CD4-positive, CD25-positive, alpha-beta regulatory T cell (primary cell): Measurements from ENCODE around the gene SMARCC1. TPM values are rescaled to one million over a fixed set of nuclear protein-coding genes. Genes with fewer than 3 reads are reported as not detected.

ENCODE experiments used
- ATAC-seq, 2 donors: fragments of 150-1000 bp; cut with Tn5 transposase; one replicate each; pipeline ENCODE4 v1.10.0; 2021; ENCODE audit warnings: low read depth in 2 of 2, moderate number of reproducible peaks in 2 of 2, moderate library complexity in 1 of 2
- DNase-seq, 3 donors: peaks; one replicate each; pipeline versions ENCODE4 v3.0.0 to v3.0.0-alpha.2; 2012 to 2022; ENCODE audit warnings: mixed read lengths in 1 of 3
- H3K27ac ChIP-seq: one replicate; pipeline ENCODE4 v1.7.0; 2013; ENCODE audit warnings: mild to moderate bottlenecking, low read length; ENCODE audit not compliant: insufficient read depth, poor library complexity, severe bottlenecking
- H3K27me3 ChIP-seq: one replicate; pipeline ENCODE4 v1.7.0; 2013; ENCODE audit warnings: low read length; ENCODE audit not compliant: control insufficient read depth, insufficient read depth
- H3K36me3 ChIP-seq: one replicate; pipeline ENCODE4 v1.7.0; 2013; ENCODE audit warnings: mild to moderate bottlenecking, low read length, moderate library complexity; ENCODE audit not compliant: control insufficient read depth, insufficient read depth
- H3K4me1 ChIP-seq: 2 replicates; pipeline ENCODE4 v1.7.0; 2013; ENCODE audit warnings: mild to moderate bottlenecking, low read length; ENCODE audit not compliant: insufficient read depth, control insufficient read depth, poor library complexity, severe bottlenecking
- H3K4me3 ChIP-seq: one replicate; pipeline ENCODE4 v1.7.0; 2013; ENCODE audit warnings: low read depth, mild to moderate bottlenecking, low read length, moderate library complexity
- H3K9me3 ChIP-seq, 2 experiments: 1 replicate in 1 of 2; 2 replicates in 1 of 2; pipeline ENCODE4 v1.7.0; 2013; ENCODE audit warnings: low read length in 2 of 2, mild to moderate bottlenecking in 1 of 2, moderate library complexity in 1 of 2; ENCODE audit not compliant: control insufficient read depth in 2 of 2
- H3K27ac Mint-ChIP-seq, 3 donors: one replicate each; pipeline ENCODE4 v1.8.0; 2020 to 2022; ENCODE audit warnings: mild to moderate bottlenecking in 3 of 3, mixed read lengths in 3 of 3, moderate library complexity in 2 of 3
- H3K27me3 Mint-ChIP-seq: one replicate; pipeline ENCODE4 v1.8.0; 2022; ENCODE audit warnings: mild to moderate bottlenecking, mixed read lengths
- H3K36me3 Mint-ChIP-seq: one replicate; pipeline ENCODE4 v1.8.0; 2020; ENCODE audit warnings: mixed read lengths
- H3K4me1 Mint-ChIP-seq, 4 donors: one replicate each; pipeline ENCODE4 v1.8.0; 2020 to 2022; ENCODE audit warnings: mixed read lengths in 4 of 4, mild to moderate bottlenecking in 1 of 4
- H3K4me3 Mint-ChIP-seq, 4 donors: one replicate each; pipeline ENCODE4 v1.8.0; 2020 to 2022; ENCODE audit warnings: mild to moderate bottlenecking in 4 of 4, mixed read lengths in 4 of 4, moderate library complexity in 3 of 4
- H3K9me3 Mint-ChIP-seq, 7 donors: one replicate each; pipeline ENCODE4 v1.8.0; 2020 to 2022; ENCODE audit warnings: mixed read lengths in 7 of 7, mild to moderate bottlenecking in 3 of 7, moderate library complexity in 2 of 7
- polyA plus RNA-seq, 4 donors: library from polyadenylated mRNA; unstranded; fragments of 300-500 nt; fragmentation: Illumina TruSeq; gene quantifications; one replicate each; pipeline ENCODE4 v1.2.3, GENCODE V29; 2021
- total RNA-seq: library from RNA; stranded (reverse); gene quantifications from one replicate; pipeline ENCODE4 v1.2.3, GENCODE V29; 2022

Gene SMARCC1
- total and polyA plus RNA-seq, 5 donors from 2014 or later = 53.2 to 132 (median 56.7) TPM

DNA sequence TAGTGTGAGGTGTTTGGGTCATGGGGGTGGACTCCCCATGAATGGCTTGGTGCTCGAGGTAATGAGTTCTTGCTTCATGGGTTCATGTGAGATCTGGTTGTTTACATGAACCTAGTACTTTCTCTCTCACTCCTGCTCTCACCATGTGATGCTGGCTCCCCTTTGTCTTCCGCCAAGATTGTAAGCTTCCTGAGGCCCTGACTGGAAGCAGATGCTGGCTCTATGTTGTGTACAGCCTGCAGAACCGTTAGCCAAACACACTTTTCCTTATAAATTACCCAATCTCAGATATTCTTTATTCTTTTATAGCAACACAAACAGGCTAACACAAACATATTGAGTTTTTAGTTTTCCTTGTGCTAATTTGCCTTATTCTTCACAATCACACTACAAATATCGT is 199.9 kb downstream of the SMARCC1 start:
- no peak for DNase-seq
- Histone ChIP-seq H3K27ac (no peak overlapping the region), H3K36me3 (peaks cover 13% of the 10 kb centered on the region), H3K4me1 (peaks cover 14% of the 10 kb centered on the region), H3K9me3 (no peaks in the 10 kb centered on the region), H3K4me3 (no peak overlapping the region), H3K27me3 (peaks cover 9% of the 10 kb centered on the region)
- Mint-ChIP-seq H3K27me3 (peaks cover 25% of the 10 kb centered on the region), H3K4me1 (peaks cover 0 to 3% (median 0%) of the 10 kb centered on the region in 4 donors), H3K36me3 (peaks cover 11% of the 10 kb centered on the region), H3K9me3 (peaks cover 0 to 1% (median 0%) of the 10 kb centered on the region in 7 donors), H3K4me3 (peak overlapping the region in 1 of 4 donors; percentile 22), H3K27ac (peak overlapping the region in 1 of 3 donors; percentile 47)
- ATAC-seq = no peak

DNA sequence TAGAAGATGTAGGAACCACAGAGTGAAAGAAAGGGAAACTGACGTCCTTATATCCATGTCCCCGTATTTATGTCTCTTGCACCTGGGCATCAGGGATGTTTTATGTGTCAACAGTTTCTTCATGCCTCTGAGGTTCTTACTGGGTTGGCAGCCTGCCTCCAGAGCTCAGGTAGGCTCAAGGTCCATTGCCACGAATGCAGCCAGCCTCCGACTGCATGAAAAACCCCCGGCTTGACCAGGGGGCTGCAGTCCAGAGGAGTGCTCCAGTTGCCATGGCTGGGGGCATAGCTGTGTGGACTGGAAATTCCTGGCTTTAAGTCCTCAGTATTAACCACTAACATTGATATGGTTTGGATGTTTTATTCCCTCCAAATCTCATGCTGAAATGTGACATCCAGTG is 200.3 kb downstream of the SMARCC1 start:
- DNase-seq (no peak), ATAC-seq (no peak)
- H3K4me1 ChIP-seq = peaks cover 14% of the 10 kb centered on the region
- peaks cover 9% of the 10 kb centered on the region for H3K36me3 ChIP-seq
- Mint-ChIP-seq H3K4me1 (peaks cover 0 to 3% (median 0%) of the 10 kb centered on the region in 4 donors), H3K36me3 (peaks cover 11% of the 10 kb centered on the region), H3K27me3 (peaks cover 29% of the 10 kb centered on the region), H3K9me3 (peaks cover 0 to 1% (median 0%) of the 10 kb centered on the region in 7 donors), H3K27ac (no peak overlapping the region), H3K4me3 (peak overlapping the region in 1 of 4 donors; percentile 28)
- no peaks in the 10 kb centered on the region for H3K9me3 ChIP-seq
- peaks cover 12% of the 10 kb centered on the region for H3K27me3 ChIP-seq
- no peak overlapping the region for H3K4me3 ChIP-seq
- no peak overlapping the region for H3K27ac ChIP-seq

DNA sequence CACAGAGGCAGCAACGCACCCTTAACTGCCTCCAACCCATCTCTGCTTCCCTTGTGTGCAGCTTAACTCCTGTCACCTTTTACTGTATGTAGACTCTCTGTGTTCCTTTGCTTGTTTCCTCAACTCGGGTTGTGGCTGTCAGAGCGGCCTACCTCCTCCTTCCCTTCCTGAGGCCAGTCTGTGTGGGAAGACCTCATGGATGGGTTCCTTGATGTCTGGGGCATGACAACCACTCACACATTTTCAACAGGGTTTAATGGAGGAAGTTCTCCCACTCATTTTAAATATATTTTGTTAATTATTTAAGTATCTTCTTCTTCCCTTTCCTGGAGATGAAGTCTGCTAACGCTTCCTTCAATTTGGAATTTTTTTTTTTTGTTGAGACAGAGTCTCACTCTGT is 201.2 kb downstream of the SMARCC1 start:
- H3K4me1 Mint-ChIP-seq = peaks cover 0 to 5% (median 1%) of the 10 kb centered on the region in 4 donors
- Histone ChIP-seq H3K4me3 (no peak overlapping the region), H3K27me3 (peaks cover 12% of the 10 kb centered on the region), H3K27ac (no peak overlapping the region), H3K9me3 (no peaks in the 10 kb centered on the region), H3K4me1 (peaks cover 14% of the 10 kb centered on the region), H3K36me3 (peaks cover 4% of the 10 kb centered on the region)
- H3K27ac Mint-ChIP-seq = peak overlapping the region in 2 of 3 donors; percentile 46 to 74
- peak overlapping the region in 3 of 4 donors; percentile 72 to 79 (median 77) for H3K4me3 Mint-ChIP-seq
- no peak for DNase-seq
- peaks cover 5% of the 10 kb centered on the region for H3K36me3 Mint-ChIP-seq
- no peak for ATAC-seq
- peaks cover 32% of the 10 kb centered on the region for H3K27me3 Mint-ChIP-seq
- peaks cover 0 to 1% (median 0%) of the 10 kb centered on the region in 7 donors for H3K9me3 Mint-ChIP-seq

DNA sequence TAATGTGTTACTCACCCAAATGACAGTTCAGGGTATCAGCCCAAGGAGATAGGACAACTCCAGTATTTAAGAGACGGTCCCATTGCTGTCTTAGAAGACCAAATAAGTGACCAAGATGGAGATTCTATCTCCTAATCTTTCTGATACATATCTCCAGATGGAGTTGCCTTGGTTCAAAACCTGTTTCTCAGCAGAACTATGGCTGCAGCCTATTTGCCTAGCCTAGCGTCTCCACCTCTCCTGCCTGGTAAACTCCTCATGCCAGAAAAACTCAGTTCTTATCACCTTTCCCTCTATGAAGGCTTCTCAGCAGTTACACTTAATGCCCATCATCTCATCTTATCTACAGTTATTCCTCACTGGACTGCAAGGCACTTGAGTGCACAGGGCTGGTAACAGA is 201.8 kb downstream of the SMARCC1 start:
- no peak for ATAC-seq
- Mint-ChIP-seq H3K4me3 (peak overlapping the region; percentile 72 to 79 (median 78)), H3K27me3 (peaks cover 35% of the 10 kb centered on the region), H3K27ac (no peak overlapping the region), H3K36me3 (no peaks in the 10 kb centered on the region), H3K9me3 (peaks cover 0 to 1% (median 0%) of the 10 kb centered on the region in 7 donors), H3K4me1 (peaks cover 0 to 7% (median 2%) of the 10 kb centered on the region in 4 donors)
- no peaks in the 10 kb centered on the region for H3K9me3 ChIP-seq
- no peak overlapping the region for H3K4me3 ChIP-seq
- no peak overlapping the region for H3K27ac ChIP-seq
- DNase-seq = no peak
- H3K4me1 ChIP-seq = peaks cover 14% of the 10 kb centered on the region
- H3K27me3 ChIP-seq = peaks cover 12% of the 10 kb centered on the region
- H3K36me3 ChIP-seq = no peaks in the 10 kb centered on the region

DNA sequence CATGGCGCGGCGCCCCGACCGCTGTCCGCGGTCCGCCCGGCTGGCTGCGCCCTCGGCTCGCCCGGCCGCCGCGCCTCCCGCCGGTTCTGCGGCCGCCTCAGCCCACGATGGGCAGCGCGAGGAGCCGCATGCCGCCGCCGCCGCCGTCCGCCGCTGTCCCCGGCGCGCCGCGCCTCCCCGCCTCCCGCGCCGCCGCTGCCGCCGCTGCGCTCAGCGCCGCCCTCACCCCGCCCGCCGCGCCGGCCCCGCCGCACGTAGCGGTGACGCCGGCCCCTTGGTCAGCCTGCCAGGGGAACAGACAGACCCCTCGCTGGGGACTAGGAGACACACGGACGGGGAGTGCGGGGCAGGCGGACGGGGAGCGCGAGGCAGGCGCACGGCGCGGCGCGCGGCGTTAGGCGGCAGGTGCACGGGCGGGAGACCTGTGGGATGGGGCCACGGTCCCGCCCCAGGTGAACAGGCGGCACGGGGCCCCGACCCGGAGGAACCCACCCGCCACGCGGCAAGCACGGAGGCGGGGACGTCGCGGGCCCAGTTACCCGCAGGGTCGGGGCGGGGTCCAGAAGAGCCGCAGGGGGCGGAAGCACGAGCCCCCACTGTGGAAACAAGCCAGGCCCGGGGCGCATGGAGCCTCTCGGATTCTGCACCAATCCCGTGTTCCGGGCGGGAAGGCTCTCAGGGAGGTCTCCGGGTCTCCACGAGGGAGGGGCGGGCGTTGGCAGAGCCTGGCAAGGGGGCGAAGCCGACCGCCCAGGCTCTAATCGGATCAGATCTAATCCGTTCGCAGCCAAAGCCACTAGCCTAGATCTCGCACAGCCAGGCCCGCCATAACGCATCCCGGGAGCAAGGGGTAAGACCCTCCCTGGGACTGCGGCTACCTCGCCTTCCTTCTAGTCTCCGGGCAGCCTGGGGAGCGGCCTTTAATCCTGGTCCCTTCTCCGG is 202.7 kb downstream of the SMARCC1 start, which contains the start of gene CSPG5:
TSS of gene CSPG5 (minus strand) at position 175 of the 942 bp plus-strand sequence. CDS start at position 3, 172 bp downstream.
- no peak within 1 kb of the TSS for H3K27ac Mint-ChIP-seq
- H3K27me3 Mint-ChIP-seq = peaks cover 44% of the 10 kb centered on the region
- H3K4me3 Mint-ChIP-seq = peak within 1 kb of the TSS; percentile 72 to 79 (median 78)

DNA sequence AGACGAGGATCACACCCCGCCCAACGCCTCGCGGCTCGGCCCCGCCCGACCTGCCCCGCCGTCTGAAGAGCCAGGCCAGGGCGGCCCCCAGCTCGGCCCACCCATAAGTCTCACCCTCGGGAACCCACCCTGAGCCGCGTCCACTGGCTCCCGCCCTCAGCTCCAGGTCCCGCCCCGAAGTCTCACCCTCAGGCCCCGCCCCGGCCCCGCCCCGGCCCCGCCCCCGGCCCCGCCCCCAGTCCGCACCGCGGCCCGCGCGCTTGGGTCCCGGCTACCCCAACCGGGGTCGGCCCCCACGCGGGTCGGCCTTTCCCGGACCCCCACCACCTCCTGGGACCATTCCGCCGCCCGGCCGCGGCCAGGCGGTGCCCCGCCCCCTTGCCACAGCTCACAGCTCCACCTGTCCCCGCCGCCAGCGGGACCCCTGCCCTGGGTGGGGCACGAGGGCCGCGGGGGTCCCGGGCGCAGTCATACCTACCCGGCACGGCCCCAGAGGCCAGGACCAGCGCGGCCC is 203.5 kb downstream of the SMARCC1 start:
- peaks cover 45% of the 10 kb centered on the region for H3K27me3 Mint-ChIP-seq
- H3K27me3 ChIP-seq = peaks cover 12% of the 10 kb centered on the region
- no peak overlapping the region for H3K4me3 ChIP-seq
- no peaks in the 10 kb centered on the region for H3K36me3 Mint-ChIP-seq
- no peak overlapping the region for H3K27ac Mint-ChIP-seq
- ATAC-seq (peak; percentile 37 to 58), DNase-seq (peak; percentile 10 to 45 (median 24))
- H3K9me3 Mint-ChIP-seq = peaks cover 0 to 1% (median 0%) of the 10 kb centered on the region in 7 donors
- peak overlapping the region in 3 of 4 donors; percentile 52 to 74 (median 72) for H3K4me3 Mint-ChIP-seq
- H3K4me1 Mint-ChIP-seq = peaks cover 0 to 7% (median 2%) of the 10 kb centered on the region in 4 donors
- peaks cover 14% of the 10 kb centered on the region for H3K4me1 ChIP-seq
- H3K9me3 ChIP-seq = no peaks in the 10 kb centered on the region
- no peaks in the 10 kb centered on the region for H3K36me3 ChIP-seq
- no peak overlapping the region for H3K27ac ChIP-seq

More for the DNA sequence above, 202.7 kb downstream of the SMARCC1 start, which contains the start of gene CSPG5:
- Mint-ChIP-seq H3K9me3 (peaks cover 0 to 1% (median 0%) of the 10 kb centered on the region in 7 donors), H3K4me1 (peaks cover 0 to 7% (median 2%) of the 10 kb centered on the region in 4 donors), H3K36me3 (no peaks in the 10 kb centered on the region)
- Histone ChIP-seq H3K27ac (no peak within 1 kb of the TSS), H3K9me3 (no peaks in the 10 kb centered on the region), H3K36me3 (no peaks in the 10 kb centered on the region), H3K4me1 (peaks cover 14% of the 10 kb centered on the region), H3K4me3 (no peak within 1 kb of the TSS), H3K27me3 (peaks cover 12% of the 10 kb centered on the region)
- peak; percentile 30 to 40 for ATAC-seq
- DNase-seq = peak; percentile 7 to 28 (median 13)

DNA sequence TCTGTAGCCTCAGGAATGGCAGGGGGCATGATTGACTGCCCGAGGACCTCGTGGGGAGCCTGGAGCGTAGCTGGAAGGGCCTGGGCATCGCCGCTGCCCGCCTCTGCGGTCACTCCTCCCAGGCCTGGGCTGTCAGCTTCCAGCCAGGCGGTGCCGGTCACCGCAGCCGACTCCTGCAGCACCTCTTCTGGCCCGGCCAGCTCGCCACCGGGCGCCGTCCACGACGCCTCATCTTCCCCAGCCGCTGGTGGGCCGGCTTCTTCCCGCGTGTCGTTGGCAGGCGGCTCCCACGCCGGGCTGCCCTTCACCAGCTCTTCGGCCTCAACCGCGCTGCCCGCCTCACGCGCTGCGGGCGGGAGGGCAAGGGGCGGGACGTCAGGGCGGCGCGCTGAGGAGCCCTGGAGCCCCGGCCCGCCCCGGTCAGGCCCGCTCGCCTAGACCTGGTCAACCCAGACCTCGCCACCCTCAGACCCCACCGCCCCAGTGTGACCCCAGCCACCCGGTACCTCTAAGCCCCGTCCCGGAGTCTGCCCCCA is 204.0 kb downstream of the SMARCC1 start:
- Mint-ChIP-seq H3K27me3 (peaks cover 40% of the 10 kb centered on the region), H3K27ac (no peak overlapping the region), H3K9me3 (peaks cover 0 to 1% (median 0%) of the 10 kb centered on the region in 7 donors), H3K36me3 (no peaks in the 10 kb centered on the region), H3K4me1 (peaks cover 0 to 7% (median 2%) of the 10 kb centered on the region in 4 donors), H3K4me3 (peak overlapping the region; percentile 61 to 74 (median 71))
- no peak overlapping the region for H3K27ac ChIP-seq
- H3K27me3 ChIP-seq = peaks cover 12% of the 10 kb centered on the region
- no peak overlapping the region for H3K4me3 ChIP-seq
- ATAC-seq (no peak), DNase-seq (no peak)
- H3K36me3 ChIP-seq = no peaks in the 10 kb centered on the region
- H3K9me3 ChIP-seq = no peaks in the 10 kb centered on the region
- peaks cover 14% of the 10 kb centered on the region for H3K4me1 ChIP-seq
